ENCODE results near the gene ARF5. TPM values are rescaled to one million over a fixed set of nuclear protein-coding genes. Genes with fewer than 3 reads are reported as not detected.
A peak's percentile ranks its signal among the peaks of the same experiment; 100 is the strongest.

The ARF5 gene
- total RNA-seq, 1 experiment from 2014 or later = 155 TPM

DNA sequence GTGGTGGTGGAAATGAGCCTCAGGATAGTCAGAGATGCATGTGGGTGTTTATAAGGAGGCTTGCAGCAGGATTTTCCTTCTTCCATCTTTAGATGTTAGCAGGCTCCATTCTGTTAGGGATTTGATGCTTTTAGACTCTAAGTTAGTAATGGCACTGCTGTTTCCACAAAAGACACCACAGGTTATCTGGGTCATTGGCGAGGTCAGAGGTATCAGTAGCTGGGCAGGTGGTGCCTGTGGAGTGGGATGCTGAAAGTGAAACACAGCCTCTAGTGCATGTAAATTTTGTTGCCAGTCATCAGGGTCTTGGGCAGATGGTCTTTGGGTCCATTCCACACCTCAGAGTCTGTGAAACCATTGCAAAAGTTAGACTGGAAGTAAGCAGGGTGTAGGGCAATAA lies 30.6 kb downstream of the ARF5 start:
- CTCF ChIA-PET = no interaction called here
- in situ Hi-C loops (cut with HindIII; ENCODE audit: low pct_unique_long_range_greater_than_20kb, low sequenced_read_pairs) (no loop called here), intact Hi-C loops (cut with micrococcal nuclease; ENCODE audit: unreplicated experiment) (no loop called here)
- Histone ChIP-seq H3K36me3 (ENCODE audit: control insufficient read depth, insufficient read depth, low read length) (no peaks in the 10 kb centered on the region), H3K4me1 (ENCODE audit: control insufficient read depth, insufficient read depth, low read length) (no peaks in the 10 kb centered on the region; the same call in 1 of the 2 replicates), H3K4me3 (ENCODE audit: low read depth in 2 of 2, low read length in 2 of 2) (no peak overlapping the region), H3K9me3 (ENCODE audit: control insufficient read depth, insufficient read depth, low read depth, low read length) (no peaks in the 10 kb centered on the region), H3K27me3 (ENCODE audit: control insufficient read depth, insufficient read depth, low read length) (peaks cover 48% of the 10 kb centered on the region), H3K27ac (ENCODE audit: low read length) (no peak overlapping the region)
- DNase-seq (ENCODE audit: low read depth, low spot score) = no peak
- POLR2A ChIA-PET = no interaction called here
- no TSS peak for BruUV-seq (replicated peaks)
- TF ChIP-seq SIN3A (IDR thresholded peaks at IDR 0.05; ENCODE audit: borderline replicate concordance, insufficient read depth, low read depth, low read length) (no peak), POLR2AphosphoS5 (IDR thresholded peaks at IDR 0.05; ENCODE audit: low read depth, low read length) (no peak), TCF7L2 (IDR thresholded peaks at IDR 0.05; ENCODE audit: low read depth, low read length) (no peak)
- TF ChIP-seq, protein P1, sequence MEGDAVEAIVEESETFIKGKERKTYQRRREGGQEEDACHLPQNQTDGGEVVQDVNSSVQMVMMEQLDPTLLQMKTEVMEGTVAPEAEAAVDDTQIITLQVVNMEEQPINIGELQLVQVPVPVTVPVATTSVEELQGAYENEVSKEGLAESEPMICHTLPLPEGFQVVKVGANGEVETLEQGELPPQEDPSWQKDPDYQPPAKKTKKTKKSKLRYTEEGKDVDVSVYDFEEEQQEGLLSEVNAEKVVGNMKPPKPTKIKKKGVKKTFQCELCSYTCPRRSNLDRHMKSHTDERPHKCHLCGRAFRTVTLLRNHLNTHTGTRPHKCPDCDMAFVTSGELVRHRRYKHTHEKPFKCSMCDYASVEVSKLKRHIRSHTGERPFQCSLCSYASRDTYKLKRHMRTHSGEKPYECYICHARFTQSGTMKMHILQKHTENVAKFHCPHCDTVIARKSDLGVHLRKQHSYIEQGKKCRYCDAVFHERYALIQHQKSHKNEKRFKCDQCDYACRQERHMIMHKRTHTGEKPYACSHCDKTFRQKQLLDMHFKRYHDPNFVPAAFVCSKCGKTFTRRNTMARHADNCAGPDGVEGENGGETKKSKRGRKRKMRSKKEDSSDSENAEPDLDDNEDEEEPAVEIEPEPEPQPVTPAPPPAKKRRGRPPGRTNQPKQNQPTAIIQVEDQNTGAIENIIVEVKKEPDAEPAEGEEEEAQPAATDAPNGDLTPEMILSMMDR (IDR thresholded peaks at IDR 0.05) = no peak
- TF ChIP-seq, protein P2, sequence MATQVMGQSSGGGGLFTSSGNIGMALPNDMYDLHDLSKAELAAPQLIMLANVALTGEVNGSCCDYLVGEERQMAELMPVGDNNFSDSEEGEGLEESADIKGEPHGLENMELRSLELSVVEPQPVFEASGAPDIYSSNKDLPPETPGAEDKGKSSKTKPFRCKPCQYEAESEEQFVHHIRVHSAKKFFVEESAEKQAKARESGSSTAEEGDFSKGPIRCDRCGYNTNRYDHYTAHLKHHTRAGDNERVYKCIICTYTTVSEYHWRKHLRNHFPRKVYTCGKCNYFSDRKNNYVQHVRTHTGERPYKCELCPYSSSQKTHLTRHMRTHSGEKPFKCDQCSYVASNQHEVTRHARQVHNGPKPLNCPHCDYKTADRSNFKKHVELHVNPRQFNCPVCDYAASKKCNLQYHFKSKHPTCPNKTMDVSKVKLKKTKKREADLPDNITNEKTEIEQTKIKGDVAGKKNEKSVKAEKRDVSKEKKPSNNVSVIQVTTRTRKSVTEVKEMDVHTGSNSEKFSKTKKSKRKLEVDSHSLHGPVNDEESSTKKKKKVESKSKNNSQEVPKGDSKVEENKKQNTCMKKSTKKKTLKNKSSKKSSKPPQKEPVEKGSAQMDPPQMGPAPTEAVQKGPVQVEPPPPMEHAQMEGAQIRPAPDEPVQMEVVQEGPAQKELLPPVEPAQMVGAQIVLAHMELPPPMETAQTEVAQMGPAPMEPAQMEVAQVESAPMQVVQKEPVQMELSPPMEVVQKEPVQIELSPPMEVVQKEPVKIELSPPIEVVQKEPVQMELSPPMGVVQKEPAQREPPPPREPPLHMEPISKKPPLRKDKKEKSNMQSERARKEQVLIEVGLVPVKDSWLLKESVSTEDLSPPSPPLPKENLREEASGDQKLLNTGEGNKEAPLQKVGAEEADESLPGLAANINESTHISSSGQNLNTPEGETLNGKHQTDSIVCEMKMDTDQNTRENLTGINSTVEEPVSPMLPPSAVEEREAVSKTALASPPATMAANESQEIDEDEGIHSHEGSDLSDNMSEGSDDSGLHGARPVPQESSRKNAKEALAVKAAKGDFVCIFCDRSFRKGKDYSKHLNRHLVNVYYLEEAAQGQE (IDR thresholded peaks at IDR 0.05; ENCODE audit: insufficient read depth in 1 of 2, low read depth in 2 of 2, low read length in 1 of 2) = no peak
- ATAC-seq = no peak

GRCh38 chr7:127619681-127620405 lies 31.6 kb downstream of the ARF5 start:
- H3K36me3 ChIP-seq (ENCODE audit: control insufficient read depth, insufficient read depth, low read length) = no peaks in the 10 kb centered on the region
- ChIA-PET CTCF (no interaction called here), POLR2A (interaction anchor here (0.7 kb wide), 1 partner anchor 12 kb away, joined by 4 read pairs; no protein-coding TSS in a partner anchor)
- no peak overlapping the region for H3K27ac ChIP-seq (ENCODE audit: low read length)
- no peaks in the 10 kb centered on the region; the same call in 1 of the 2 replicates for H3K4me1 ChIP-seq (ENCODE audit: control insufficient read depth, insufficient read depth, low read length)
- no peaks in the 10 kb centered on the region for H3K9me3 ChIP-seq (ENCODE audit: control insufficient read depth, insufficient read depth, low read depth, low read length)
- in situ Hi-C loops (cut with HindIII; ENCODE audit: low pct_unique_long_range_greater_than_20kb, low sequenced_read_pairs) = no loop called here
- peak overlapping the region in 1 of 2 experiments; percentile 3; a peak in 1 of 4 replicates for H3K4me3 ChIP-seq (ENCODE audit: low read depth in 2 of 2, low read length in 2 of 2)
- DNase-seq (ENCODE audit: low read depth, low spot score) (no peak), ATAC-seq (peak; percentile 66)
- no TSS peak for BruUV-seq (replicated peaks)
- intact Hi-C loops (cut with micrococcal nuclease; ENCODE audit: unreplicated experiment) = no loop called here
- peaks cover 54% of the 10 kb centered on the region for H3K27me3 ChIP-seq (ENCODE audit: control insufficient read depth, insufficient read depth, low read length)
- TF ChIP-seq, protein P1 (IDR thresholded peaks at IDR 0.05) = no peak
- TF ChIP-seq, protein P2 (IDR thresholded peaks at IDR 0.05; ENCODE audit: insufficient read depth in 1 of 2, low read depth in 2 of 2, low read length in 1 of 2) = no peak
- no peak for TF ChIP-seq SIN3A (IDR thresholded peaks at IDR 0.05; ENCODE audit: borderline replicate concordance, insufficient read depth, low read depth, low read length)
